Hepatocyte (in vitro differentiated cells): ENCODE results near the gene FDCSP. TPM values are rescaled to one million over a fixed set of nuclear protein-coding genes. Genes with fewer than 3 reads are reported as not detected.
A peak's percentile ranks its signal among the peaks of the same experiment; 100 is the strongest.

Experiments used
- DNase-seq: peaks from one replicate; pipeline ENCODE4 v3.0.0-alpha.2; 2016; ENCODE audit warnings: low spot score
- H2AFZ ChIP-seq: fragments of 200-600 bp; sonication (generic); 2 replicates; pipeline ENCODE4 v1.6.0; 2016; ENCODE audit warnings: antibody characterized with exemption, mild to moderate bottlenecking
- H3K27ac ChIP-seq: fragments of 200-600 bp; sonication (generic); 2 replicates; pipeline ENCODE4 v1.5.1; 2016; ENCODE audit warnings: mild to moderate bottlenecking
- H3K27me3 ChIP-seq: fragments of 200-600 bp; sonication (generic); 2 replicates; pipeline ENCODE4 v1.6.1; 2016
- H3K36me3 ChIP-seq: fragments of 200-600 bp; sonication (generic); replicated peaks from 2 replicates; pipeline ENCODE4 v1.5.1; 2016; ENCODE audit warnings: low read depth; ENCODE audit not compliant: insufficient read depth
- H3K4me1 ChIP-seq: fragments of 200-600 bp; sonication (generic); 2 replicates; pipeline ENCODE4 v1.5.1; 2016; ENCODE audit warnings: mild to moderate bottlenecking, moderate library complexity; ENCODE audit not compliant: insufficient read depth
- H3K4me2 ChIP-seq: fragments of 200-600 bp; sonication (generic); 2 replicates; pipeline ENCODE4 v1.6.0; 2016
- H3K4me3 ChIP-seq: fragments of 200-600 bp; sonication (generic); 2 replicates; pipeline ENCODE4 v1.5.1; 2016; ENCODE audit warnings: mild to moderate bottlenecking
- H3K79me2 ChIP-seq: fragments of 200-600 bp; sonication (generic); 2 replicates; pipeline ENCODE4 v1.6.0; 2017; ENCODE audit warnings: mild to moderate bottlenecking
- H3K9me2 ChIP-seq: fragments of 200-600 bp; sonication (generic); replicated peaks from 2 replicates; pipeline ENCODE4 v1.6.0; 2017; ENCODE audit warnings: mild to moderate bottlenecking; ENCODE audit not compliant: insufficient read depth
- H3K9me3 ChIP-seq: fragments of 200-600 bp; sonication (generic); 2 replicates; pipeline ENCODE4 v1.5.1; 2016; ENCODE audit warnings: low read depth, mild to moderate bottlenecking
- H4K20me1 ChIP-seq: fragments of 200-600 bp; sonication (generic); 2 replicates; pipeline ENCODE4 v1.6.0; 2016; ENCODE audit warnings: mild to moderate bottlenecking; ENCODE audit not compliant: insufficient read depth, poor library complexity, severe bottlenecking
- CTCF ChIP-seq: fragments of 200-600 bp; sonication (generic); IDR thresholded peaks from 2 replicates; pipeline ENCODE4 v1.5.1; 2016; ENCODE audit warnings: antibody characterized with exemption, mild to moderate bottlenecking; ENCODE audit not compliant: poor library complexity
- EZH2 ChIP-seq: fragments of 200-600 bp; sonication (generic); IDR thresholded peaks from 2 replicates; pipeline ENCODE4 v1.6.1; 2016; ENCODE audit warnings: antibody characterized with exemption, mild to moderate bottlenecking, borderline replicate concordance
- EZH2phosphoT487 ChIP-seq: fragments of 200-600 bp; sonication (generic); IDR thresholded peaks from one replicate; pipeline ENCODE4 v1.6.1; 2018; ENCODE audit warnings: antibody characterized with exemption, mild to moderate bottlenecking, low read depth, moderate library complexity; ENCODE audit not compliant: unreplicated experiment, severe bottlenecking
- WGBS: methylation state at CpG from one replicate; pipeline ENCODE4 v1.1.6; 2016; ENCODE audit warnings: low lambda C conversion rate; ENCODE audit errors: missing lambda C conversion rate; 5-methylcytosine and 5-hydroxymethylcytosine counted together
- polyA plus RNA-seq: library from polyadenylated mRNA; unstranded; fragments of >200 nt; fragmentation: Nextera tagmentation; extraction: Ambion mirVana; gene quantifications from 2 replicates; pipeline ENCODE4 v1.2.1, GENCODE V29; 2016
- total RNA-seq: library from RNA; depleted of rRNA; stranded (reverse); fragments of >200 nt; gene quantifications from 2 replicates; pipeline ENCODE4 v1.2.3, GENCODE V29; 2014

The FDCSP gene
- total and polyA plus RNA-seq, 2 experiments from 2014 or later: not detected

DNA sequence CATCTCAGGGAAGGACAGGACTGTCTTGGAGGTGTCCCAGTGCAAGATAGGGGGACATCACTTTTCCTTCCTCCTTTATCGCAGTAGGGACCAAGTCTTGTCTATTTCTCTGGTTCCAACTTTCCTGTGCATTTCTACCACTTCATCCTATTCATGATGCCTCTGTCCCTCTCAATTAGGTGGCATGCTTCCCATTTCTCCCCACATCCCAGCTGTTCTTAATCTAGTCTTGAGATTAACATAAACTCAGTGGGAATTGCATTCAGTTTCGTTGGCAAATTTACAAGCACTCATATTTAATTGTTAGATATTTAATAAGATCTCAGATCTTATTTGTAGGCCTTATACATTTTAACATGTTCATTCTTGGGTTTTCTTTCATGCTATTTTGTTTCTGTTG is 46.1 kb upstream of the FDCSP start:
- no peaks in the 10 kb centered on the region for H3K27me3 ChIP-seq
- no peak overlapping the region for H2AFZ ChIP-seq
- peaks cover 10% of the 10 kb centered on the region for H3K4me1 ChIP-seq
- no peaks in the 10 kb centered on the region for H3K9me3 ChIP-seq
- no peak overlapping the region for H3K4me2 ChIP-seq
- H3K36me3 ChIP-seq: no peaks in the 10 kb centered on the region
- H3K4me3 ChIP-seq: no peak overlapping the region
- no peaks in the 10 kb centered on the region for H3K9me2 ChIP-seq
- WGBS: 73% methylated on average over 2 of the region's 2 CpGs
- no peak for DNase-seq
- TF ChIP-seq EZH2phosphoT487 (no peak), EZH2 (no peak), CTCF (no peak)
- H3K27ac ChIP-seq: no peak overlapping the region
- no peaks in the 10 kb centered on the region for H4K20me1 ChIP-seq
- no peaks in the 10 kb centered on the region for H3K79me2 ChIP-seq

DNA sequence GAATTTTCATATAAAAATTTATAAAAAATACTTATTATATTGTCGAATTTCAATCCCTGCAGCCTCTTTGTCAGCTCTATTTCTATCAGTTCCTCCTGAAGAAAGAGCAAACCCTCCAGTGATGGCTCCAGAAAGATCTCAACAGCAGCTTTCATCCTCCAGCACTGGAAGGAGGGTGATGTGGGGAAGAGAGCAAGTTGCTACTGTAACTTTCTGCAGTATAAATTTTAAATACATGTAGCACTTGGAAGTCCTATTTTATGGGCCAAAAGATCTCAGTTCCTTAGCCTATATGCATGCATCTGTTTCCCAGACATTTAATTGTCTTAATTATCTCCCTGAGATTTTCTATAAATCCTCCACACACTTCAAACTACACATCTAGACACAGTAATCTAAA is 44.1 kb upstream of the FDCSP start:
- H3K36me3 ChIP-seq: no peaks in the 10 kb centered on the region
- no peaks in the 10 kb centered on the region for H4K20me1 ChIP-seq
- H2AFZ ChIP-seq: no peak overlapping the region
- DNase-seq: no peak
- WGBS: 83% methylated on average over 1 of the region's 1 CpG
- peaks cover 10% of the 10 kb centered on the region for H3K4me1 ChIP-seq
- no peaks in the 10 kb centered on the region for H3K79me2 ChIP-seq
- H3K9me2 ChIP-seq: no peaks in the 10 kb centered on the region
- H3K27me3 ChIP-seq: no peaks in the 10 kb centered on the region
- H3K9me3 ChIP-seq: no peaks in the 10 kb centered on the region
- no peak overlapping the region for H3K27ac ChIP-seq
- no peak overlapping the region for H3K4me2 ChIP-seq
- H3K4me3 ChIP-seq: no peak overlapping the region
- no peak for TF ChIP-seq EZH2phosphoT487

GRCh38 chr4:70182517-70183167 is 43.3 kb upstream of the FDCSP start:
- no peaks in the 10 kb centered on the region for H3K36me3 ChIP-seq
- no peak overlapping the region for H3K4me3 ChIP-seq
- peaks cover 10% of the 10 kb centered on the region for H3K4me1 ChIP-seq
- DNase-seq: no peak
- peak overlapping the region; percentile 22 for H2AFZ ChIP-seq
- H3K9me3 ChIP-seq: no peaks in the 10 kb centered on the region
- 11% methylated on average over 2 of the region's 2 CpGs for WGBS
- TF ChIP-seq EZH2phosphoT487 (peak; percentile 77), CTCF (no peak)
- no peaks in the 10 kb centered on the region for H3K9me2 ChIP-seq
- H3K79me2 ChIP-seq: no peaks in the 10 kb centered on the region
- no peak overlapping the region for H3K27ac ChIP-seq
- H3K27me3 ChIP-seq: no peaks in the 10 kb centered on the region
- H3K4me2 ChIP-seq: no peak overlapping the region
- H4K20me1 ChIP-seq: no peaks in the 10 kb centered on the region

GRCh38 chr4:70183168-70183939 is 42.6 kb upstream of the FDCSP start:
- no peak overlapping the region for H3K27ac ChIP-seq
- no peak overlapping the region for H3K4me2 ChIP-seq
- TF ChIP-seq EZH2phosphoT487: no peak
- TF ChIP-seq EZH2: no peak
- TF ChIP-seq CTCF: peak; percentile 69
- H2AFZ ChIP-seq: no peak overlapping the region
- peaks cover 10% of the 10 kb centered on the region for H3K4me1 ChIP-seq
- no peaks in the 10 kb centered on the region for H3K36me3 ChIP-seq
- H4K20me1 ChIP-seq: no peaks in the 10 kb centered on the region
- no peak overlapping the region for H3K4me3 ChIP-seq
- H3K9me2 ChIP-seq: no peaks in the 10 kb centered on the region
- peak; percentile 79 for DNase-seq
- no peaks in the 10 kb centered on the region for H3K79me2 ChIP-seq
- 42% methylated on average over 6 of the region's 6 CpGs for whole genome bisulfite sequencing
- H3K9me3 ChIP-seq: no peaks in the 10 kb centered on the region
- H3K27me3 ChIP-seq: no peaks in the 10 kb centered on the region
